MCF 10A (cell line): ENCODE measurements around the gene PIK3C2A. TPM values are rescaled to one million over a fixed set of nuclear protein-coding genes. Genes with fewer than 3 reads are reported as not detected.
"Not testable (repeated sequence)": the region's sequence is repeated elsewhere in the genome, so short reads cannot be mapped to it uniquely, and the experiment has no call there.

Experiments used
- BruUV-seq: library from RNA; stranded (reverse); fragments of 400-500 nt; replicated peaks from 2 replicates; lab custom pipeline; 2021; lab: Mats Ljungman, UMichigan
- CTCF ChIA-PET: fragments of 300-600 bp; sonication (Branson Sonifier 250); formaldehyde crosslinking; extraction: SDS; loops from one replicate; lab custom pipeline; 2021; ENCODE audit warnings: antibody characterized with exemption, inconsistent platforms; lab: Yijun Ruan, JAX
- POLR2A ChIA-PET: fragments of 300-600, 350-650 bp; sonication (Branson Sonifier 250); formaldehyde crosslinking; extraction: SDS; loops from one replicate; lab custom pipeline; 2020; ENCODE audit warnings: antibody characterized with exemption, inconsistent platforms; lab: Yijun Ruan, JAX
- DNase-seq: peaks from one replicate; pipeline ENCODE4 v3.0.0-alpha.2; 2018; ENCODE audit not compliant: unreplicated experiment
- H3K27ac Mint-ChIP-seq: one replicate; pipeline ENCODE4 v1.8.0; 2022; ENCODE audit warnings: mild to moderate bottlenecking, low read depth, mixed read lengths; ENCODE audit not compliant: unreplicated experiment
- H3K27me3 Mint-ChIP-seq: one replicate; pipeline ENCODE4 v1.8.0; 2022; ENCODE audit warnings: mixed read lengths; ENCODE audit not compliant: insufficient read depth, unreplicated experiment
- H3K36me3 Mint-ChIP-seq: one replicate; pipeline ENCODE4 v1.8.0; 2022; ENCODE audit warnings: mild to moderate bottlenecking, moderate library complexity, mixed read lengths; ENCODE audit not compliant: insufficient read depth, unreplicated experiment
- H3K4me1 Mint-ChIP-seq: one replicate; pipeline ENCODE4 v1.8.0; 2022; ENCODE audit warnings: mixed read lengths; ENCODE audit not compliant: insufficient read depth, unreplicated experiment
- H3K4me3 Mint-ChIP-seq: one replicate; pipeline ENCODE4 v1.8.0; 2022; ENCODE audit warnings: mild to moderate bottlenecking, moderate library complexity, mixed read lengths; ENCODE audit not compliant: unreplicated experiment
- H3K9me3 Mint-ChIP-seq: one replicate; pipeline ENCODE4 v1.8.0; 2022; ENCODE audit warnings: mixed read lengths; ENCODE audit not compliant: unreplicated experiment
- CTCF ChIP-seq: fragments of 200-600 bp; IDR thresholded peaks from one replicate; pipeline ENCODE4 v1.8.0; 2022; ENCODE audit warnings: antibody characterized with exemption, mild to moderate bottlenecking; ENCODE audit not compliant: unreplicated experiment
- intact Hi-C: fragments of 100-400 bp; cut with micrococcal nuclease; formaldehyde crosslinking; loops from 2 replicates; pipeline ENCODE4 v1.14.1; 2022
- total RNA-seq: library from RNA; stranded (reverse); gene quantifications from 2 replicates; pipeline ENCODE4 v1.2.3, GENCODE V29; 2022

The PIK3C2A gene
- total RNA-seq, 1 experiment from 2014 or later: 58.1 TPM

DNA sequence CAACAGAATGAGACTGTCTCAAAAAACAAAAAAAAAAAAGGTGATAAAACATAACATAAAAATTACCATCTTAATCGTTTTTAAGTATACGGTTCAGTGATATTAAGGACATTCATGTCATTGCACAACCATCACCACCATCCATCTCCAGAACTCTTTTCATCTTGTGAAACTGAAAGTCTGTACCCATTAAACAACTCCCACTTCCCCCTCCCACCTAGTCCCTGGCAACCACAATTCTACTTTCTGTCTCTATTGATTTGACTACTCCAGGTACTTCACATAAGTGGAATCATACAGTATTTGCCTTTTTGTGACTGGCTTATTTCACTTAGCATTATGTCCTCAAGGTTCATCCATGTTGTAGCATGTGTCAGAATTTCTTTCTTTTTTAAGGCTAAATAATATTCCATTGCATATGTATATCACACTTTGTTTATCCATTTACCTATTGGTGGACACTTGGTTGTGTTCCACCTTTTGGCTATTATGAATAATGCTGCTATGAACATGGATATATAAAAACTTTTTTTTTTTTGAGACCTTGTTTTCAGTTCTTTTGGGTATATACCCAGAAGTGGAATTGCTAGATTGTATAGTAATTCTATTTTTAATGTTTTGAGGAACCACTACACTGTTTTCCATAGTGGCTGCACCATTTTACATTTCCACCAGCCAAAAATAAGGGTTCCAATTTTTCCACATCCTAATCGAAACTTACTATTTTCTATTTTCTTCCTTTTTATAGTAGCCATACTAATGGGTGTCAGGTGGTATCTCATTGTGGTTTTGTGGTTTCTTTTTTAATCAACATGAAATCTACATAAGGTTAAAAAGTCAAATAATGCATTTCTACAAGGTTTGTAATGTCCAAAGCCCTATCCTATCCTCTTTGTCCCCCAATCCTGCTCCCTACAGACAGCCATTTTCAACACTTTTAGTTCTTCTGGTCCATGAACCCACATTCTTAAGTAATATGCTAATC is 23.4 kb upstream of the PIK3C2A start:
- intact Hi-C loops: loop anchor here (1.0 to 2.0 kb wide), 5 partner anchors 46 to 297 kb away; partner anchors contain the start of gene NUCB2
- POLR2A ChIA-PET: interaction anchor here (1.0 to 1.9 kb wide), 3 partner anchors 13 to 123 kb away, joined by 5 to 8 read pairs (median 6); no protein-coding TSS in a partner anchor
- TF ChIP-seq CTCF: no peak
- H3K4me3 Mint-ChIP-seq: no peak overlapping the region
- no peak for DNase-seq
- CTCF ChIA-PET: interaction anchor here (0.6 to 3.3 kb wide), 30 partner anchors 7 to 444 kb away, joined by 3 to 27 read pairs (median 5); partner anchors contain the start of genes NUCB2 and OTOG
- BruUV-seq: no TSS peak
- no peak overlapping the region for H3K27ac Mint-ChIP-seq
- H3K27me3 Mint-ChIP-seq: no peaks in the 10 kb centered on the region
- peaks cover 6% of the 10 kb centered on the region for H3K4me1 Mint-ChIP-seq
- no peaks in the 10 kb centered on the region for H3K36me3 Mint-ChIP-seq
- no peaks in the 10 kb centered on the region for H3K9me3 Mint-ChIP-seq

DNA sequence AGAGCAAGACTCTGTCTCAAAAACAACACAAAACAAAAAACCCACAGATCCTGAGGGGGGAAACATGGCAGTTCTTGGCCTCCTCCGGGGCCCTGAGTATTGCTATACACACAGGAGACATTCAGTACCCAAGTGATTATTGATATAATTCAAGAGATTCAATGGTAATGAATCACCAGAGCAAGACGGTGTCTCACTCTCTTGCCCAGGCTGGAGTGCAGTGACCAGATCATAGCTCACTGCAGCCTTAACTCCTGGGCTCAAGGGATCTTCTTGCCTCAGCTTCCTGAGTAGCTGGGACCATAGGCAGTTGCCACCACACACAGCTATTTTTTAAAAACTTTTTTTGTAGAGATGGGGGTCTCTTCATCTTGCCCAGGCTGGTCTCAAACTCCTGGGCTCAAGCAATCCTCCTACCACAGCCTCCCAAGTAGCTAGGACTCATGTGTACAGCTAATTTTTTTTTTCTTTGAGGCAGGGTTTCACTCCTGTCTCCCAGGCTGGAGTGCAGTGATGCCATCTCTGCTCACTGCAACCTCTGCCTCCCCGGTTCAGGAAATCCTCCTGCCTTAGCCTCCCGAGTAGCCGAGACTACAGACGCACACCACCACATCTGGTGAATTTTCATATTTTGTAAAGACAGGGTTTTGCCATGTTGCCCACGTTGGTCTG is 21.8 kb upstream of the PIK3C2A start:
- Mint-ChIP-seq H3K27ac (no peak overlapping the region), H3K9me3 (no peaks in the 10 kb centered on the region), H3K4me1 (peaks cover 11% of the 10 kb centered on the region), H3K36me3 (no peaks in the 10 kb centered on the region), H3K4me3 (no peak overlapping the region), H3K27me3 (no peaks in the 10 kb centered on the region)
- ChIA-PET POLR2A (interaction anchor here (0.7 to 1.9 kb wide), 6 partner anchors 11 to 124 kb away, joined by 3 to 8 read pairs (median 6); partner anchors contain the start of gene NUCB2), CTCF (interaction anchor here (0.6 to 3.3 kb wide), 48 partner anchors 8 to 446 kb away, joined by 3 to 27 read pairs (median 4); partner anchors contain the start of genes NUCB2 and OTOG)
- BruUV-seq: no TSS peak
- no peak for DNase-seq
- intact Hi-C loops: loop anchor here (1.0 to 2.0 kb wide), 5 partner anchors 47 to 299 kb away; partner anchors contain the start of gene NUCB2
- TF ChIP-seq CTCF: no peak

DNA sequence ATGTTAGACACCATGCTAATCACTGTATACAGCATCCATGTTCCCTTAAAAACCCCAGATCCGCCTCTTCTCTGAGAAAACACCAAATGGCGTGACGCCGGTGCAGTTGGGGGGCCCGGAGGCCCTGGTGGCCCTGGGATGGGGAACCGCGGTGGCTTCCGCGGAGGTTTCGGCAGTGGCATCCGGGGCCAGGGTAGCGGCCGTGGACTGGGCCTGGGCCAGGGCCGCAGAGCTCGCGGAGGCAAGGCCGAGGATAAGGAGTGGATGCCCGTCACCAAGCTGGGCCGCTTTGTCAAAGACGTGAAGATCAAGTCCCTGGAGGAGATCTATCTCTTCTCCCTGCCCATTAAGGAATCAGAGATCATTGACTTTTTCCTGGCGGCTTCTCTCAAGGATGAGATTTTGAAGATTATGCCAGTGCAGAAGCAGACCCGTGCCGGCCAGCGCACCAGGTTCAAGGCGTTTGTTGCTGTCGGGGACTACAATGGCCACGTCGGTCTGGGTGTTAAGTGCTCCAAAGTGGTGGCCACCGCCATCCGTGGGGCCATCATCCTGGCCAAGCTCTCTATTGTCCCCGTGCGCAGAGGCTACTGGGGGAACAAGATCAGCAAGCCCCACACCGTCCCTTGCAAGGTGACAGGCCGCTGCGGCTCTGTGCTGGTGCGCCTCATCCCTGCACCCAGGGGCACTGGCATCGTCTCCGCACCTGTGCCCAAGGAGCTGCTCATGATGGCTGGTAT is 20.6 kb upstream of the PIK3C2A start:
- BruUV-seq, H3K4me3 Mint-ChIP-seq, H3K27me3 Mint-ChIP-seq, DNase-seq, H3K9me3 Mint-ChIP-seq, intact Hi-C loops, H3K27ac Mint-ChIP-seq, POLR2A ChIA-PET, H3K36me3 Mint-ChIP-seq: not testable (repeated sequence)
- CTCF ChIA-PET: interaction anchor here (0.5 to 3.3 kb wide), 7 partner anchors 14 to 370 kb away, joined by 3 to 27 read pairs (median 4); no protein-coding TSS in a partner anchor
- peaks cover 13% of the 10 kb centered on the region for H3K4me1 Mint-ChIP-seq

DNA sequence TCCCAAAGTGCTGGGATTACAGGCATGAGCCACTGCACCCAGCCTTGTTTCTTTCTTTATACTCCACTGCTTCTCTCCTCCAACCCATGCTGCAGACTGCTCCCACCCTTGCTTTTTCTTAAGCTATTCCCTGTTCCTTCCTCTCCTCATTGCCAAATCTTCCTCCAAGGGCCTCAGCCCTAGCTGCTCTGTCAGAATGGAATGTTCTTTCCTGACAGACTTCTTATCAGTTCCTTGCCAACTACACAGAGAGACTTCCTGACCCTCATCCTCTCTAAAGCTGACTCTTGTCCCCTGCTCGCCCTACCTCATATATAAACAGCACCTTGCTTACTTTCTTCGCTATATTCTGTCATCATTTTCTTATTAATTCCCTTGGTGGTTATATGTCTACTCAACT is 16.9 kb upstream of the PIK3C2A start:
- Mint-ChIP-seq H3K27ac (no peak overlapping the region), H3K9me3 (no peaks in the 10 kb centered on the region), H3K4me1 (peaks cover 7% of the 10 kb centered on the region), H3K4me3 (no peak overlapping the region), H3K36me3 (no peaks in the 10 kb centered on the region), H3K27me3 (no peaks in the 10 kb centered on the region)
- BruUV-seq: no TSS peak
- DNase-seq: no peak
- ChIA-PET POLR2A (interaction anchor here (0.5 kb wide), 2 partner anchors 304 to 355 kb away, joined by 3 read pairs; no protein-coding TSS in a partner anchor), CTCF (interaction anchor here (0.5 to 1.1 kb wide), 3 partner anchors 129 to 1075 kb away, joined by 3 to 6 read pairs (median 3); no protein-coding TSS in a partner anchor)
- no peak for TF ChIP-seq CTCF
- intact Hi-C loops: no loop called here
